DOHH2 (cell line): ENCODE data around the gene CSRP3.

Experiments
- H3F3A ChIP-seq: fragments of 200-600 bp; sonication (generic), shearing (Covaris generic); 2 replicates; pipeline ENCODE4 v1.6.0; 2016; ENCODE audit warnings: antibody characterized with exemption, mild to moderate bottlenecking; ENCODE audit not compliant: control insufficient read depth, insufficient read depth
- H3K27ac ChIP-seq: fragments of 200-600 bp; sonication (generic); 2 replicates; pipeline ENCODE4 v1.5.1; 2014; ENCODE audit warnings: low read depth, mild to moderate bottlenecking, low read length, moderate library complexity
- H3K27me3 ChIP-seq: fragments of 200-600 bp; sonication (generic); 2 replicates; pipeline ENCODE4 v1.6.1; 2014; ENCODE audit warnings: mild to moderate bottlenecking, low read length, mixed read lengths; ENCODE audit not compliant: control insufficient read depth
- H3K36me3 ChIP-seq: fragments of 200-600 bp; sonication (generic); 2 replicates; pipeline ENCODE4 v1.6.1; 2014; ENCODE audit warnings: mild to moderate bottlenecking, low read length, moderate library complexity, mixed read lengths; ENCODE audit not compliant: control insufficient read depth
- H3K4me1 ChIP-seq: fragments of 200-600 bp; sonication (generic); 2 replicates; pipeline ENCODE4 v1.6.1; 2014; ENCODE audit warnings: mild to moderate bottlenecking, low read length, mixed read lengths; ENCODE audit not compliant: control insufficient read depth
- H3K4me2 ChIP-seq: fragments of 200-600 bp; sonication (generic); 2 replicates; pipeline ENCODE4 v1.6.0; 2014; ENCODE audit warnings: mild to moderate bottlenecking, low read length, moderate library complexity
- H3K4me3 ChIP-seq: fragments of 200-600 bp; sonication (generic); 2 replicates; pipeline ENCODE4 v1.5.1; 2014; ENCODE audit warnings: mild to moderate bottlenecking, low read length, mixed read lengths
- H3K79me2 ChIP-seq: fragments of 200-600 bp; sonication (generic); 2 replicates; pipeline ENCODE4 v1.6.1; 2014; ENCODE audit warnings: mild to moderate bottlenecking, low read length, mixed read lengths; ENCODE audit not compliant: control insufficient read depth
- H3K9me2 ChIP-seq: fragments of 200-600 bp; sonication (generic); replicated peaks from 2 replicates; pipeline ENCODE4 v1.6.1; 2014; ENCODE audit warnings: mild to moderate bottlenecking, low read length, mixed read lengths; ENCODE audit not compliant: control insufficient read depth
- H3K9me3 ChIP-seq: fragments of 200-600 bp; sonication (generic); 2 replicates; pipeline ENCODE4 v1.6.1; 2014; ENCODE audit warnings: antibody characterized with exemption, low read length, mixed read lengths; ENCODE audit not compliant: control insufficient read depth, insufficient read depth
- H4K20me1 ChIP-seq: fragments of 200-600 bp; sonication (generic); 2 replicates; pipeline ENCODE4 v1.6.0; 2014; ENCODE audit warnings: low read depth, mild to moderate bottlenecking, antibody characterized with exemption, low read length, moderate library complexity; ENCODE audit not compliant: control insufficient read depth, insufficient read depth
- EZH2phosphoT487 ChIP-seq: fragments of 200-600 bp; sonication (generic); IDR thresholded peaks from 2 replicates; pipeline ENCODE4 v1.6.1; 2017; ENCODE audit warnings: borderline replicate concordance, mild to moderate bottlenecking, antibody characterized with exemption, low read length, moderate library complexity, mixed read lengths
- TF ChIP-seq, protein P1 (sequence below): fragments of 200-600 bp; sonication (generic); IDR thresholded peaks from one replicate; pipeline ENCODE4 v1.5.1; 2014; ENCODE audit warnings: antibody characterized with exemption, mild to moderate bottlenecking, low read depth, low read length; ENCODE audit not compliant: poor library complexity, severe bottlenecking

Gene CSRP3

DNA sequence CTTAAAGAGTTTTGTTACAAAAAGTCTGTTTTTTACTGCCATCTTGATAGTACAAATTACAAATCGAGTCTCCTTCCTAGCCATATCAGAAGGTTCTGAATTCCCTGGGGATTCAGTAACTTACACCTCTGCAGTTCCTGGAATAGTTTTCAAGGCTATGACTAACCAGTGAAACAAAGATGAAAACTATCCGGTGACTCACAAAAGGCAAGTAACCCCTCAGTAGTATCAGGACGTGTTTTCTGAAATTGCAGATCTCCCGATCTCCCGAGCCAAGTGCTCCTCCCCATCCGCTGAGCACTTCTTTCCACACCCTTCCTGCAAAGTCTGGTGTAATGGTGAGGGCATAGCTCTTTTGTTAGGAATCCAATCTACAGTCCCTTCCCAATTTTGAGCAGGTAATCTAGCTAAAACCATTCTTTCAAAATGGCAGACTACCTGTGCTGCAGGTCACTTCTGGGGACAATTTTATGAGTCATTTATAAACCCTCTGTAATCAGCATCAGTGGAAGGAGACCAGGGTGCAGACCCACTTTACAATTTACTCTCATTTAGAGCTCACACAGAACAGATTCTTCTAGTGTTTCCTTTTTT, 31.2 kb upstream of the CSRP3 start:
- Histone ChIP-seq H3K4me1 (peaks cover 6% of the 10 kb centered on the region; the same call in 1 of the 2 replicates), H3F3A (no peaks in the 10 kb centered on the region), H3K27me3 (no peaks in the 10 kb centered on the region), H3K4me2 (no peak overlapping the region), H3K9me2 (no peaks in the 10 kb centered on the region), H3K9me3 (no peaks in the 10 kb centered on the region), H3K79me2 (peaks cover 33% of the 10 kb centered on the region), H4K20me1 (peaks cover 4% of the 10 kb centered on the region; the same call in 1 of the 2 replicates), H3K36me3 (peaks cover 99% of the 10 kb centered on the region), H3K27ac (no peak overlapping the region), H3K4me3 (no peak overlapping the region)
- TF ChIP-seq, protein P1, sequence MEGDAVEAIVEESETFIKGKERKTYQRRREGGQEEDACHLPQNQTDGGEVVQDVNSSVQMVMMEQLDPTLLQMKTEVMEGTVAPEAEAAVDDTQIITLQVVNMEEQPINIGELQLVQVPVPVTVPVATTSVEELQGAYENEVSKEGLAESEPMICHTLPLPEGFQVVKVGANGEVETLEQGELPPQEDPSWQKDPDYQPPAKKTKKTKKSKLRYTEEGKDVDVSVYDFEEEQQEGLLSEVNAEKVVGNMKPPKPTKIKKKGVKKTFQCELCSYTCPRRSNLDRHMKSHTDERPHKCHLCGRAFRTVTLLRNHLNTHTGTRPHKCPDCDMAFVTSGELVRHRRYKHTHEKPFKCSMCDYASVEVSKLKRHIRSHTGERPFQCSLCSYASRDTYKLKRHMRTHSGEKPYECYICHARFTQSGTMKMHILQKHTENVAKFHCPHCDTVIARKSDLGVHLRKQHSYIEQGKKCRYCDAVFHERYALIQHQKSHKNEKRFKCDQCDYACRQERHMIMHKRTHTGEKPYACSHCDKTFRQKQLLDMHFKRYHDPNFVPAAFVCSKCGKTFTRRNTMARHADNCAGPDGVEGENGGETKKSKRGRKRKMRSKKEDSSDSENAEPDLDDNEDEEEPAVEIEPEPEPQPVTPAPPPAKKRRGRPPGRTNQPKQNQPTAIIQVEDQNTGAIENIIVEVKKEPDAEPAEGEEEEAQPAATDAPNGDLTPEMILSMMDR, result no peak
- TF ChIP-seq EZH2phosphoT487, result no peak

DNA sequence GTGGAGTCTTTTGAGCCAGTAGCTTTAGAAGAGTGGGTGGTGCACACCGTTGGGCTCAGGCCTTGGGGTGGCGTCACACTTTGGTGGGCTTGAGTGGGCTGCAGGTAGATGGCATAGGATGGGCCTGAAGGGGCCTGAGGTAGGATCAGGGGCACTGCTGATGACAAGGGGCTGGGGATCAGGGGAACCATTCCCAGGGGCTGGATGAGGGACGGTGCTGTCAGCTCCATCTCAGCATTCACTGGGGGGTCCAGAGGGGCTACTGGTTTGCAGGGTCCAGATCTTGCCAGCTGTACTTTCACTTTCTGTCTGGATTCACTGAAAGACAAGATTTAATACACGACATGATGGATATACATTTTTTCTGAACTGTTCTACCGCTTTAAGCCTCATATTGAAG, 27.9 kb upstream of the CSRP3 start:
- Histone ChIP-seq H3K79me2 (peaks cover 9% of the 10 kb centered on the region), H3K27me3 (no peaks in the 10 kb centered on the region), H3K27ac (no peak overlapping the region), H3K4me2 (no peak overlapping the region), H3F3A (no peaks in the 10 kb centered on the region), H3K9me3 (no peaks in the 10 kb centered on the region), H3K4me3 (no peak overlapping the region), H4K20me1 (peaks cover 4% of the 10 kb centered on the region; the same call in 1 of the 2 replicates), H3K36me3 (peaks cover 99% of the 10 kb centered on the region), H3K9me2 (no peaks in the 10 kb centered on the region), H3K4me1 (no peaks in the 10 kb centered on the region)
- TF ChIP-seq, protein P1, result no peak
- no peak for TF ChIP-seq EZH2phosphoT487

DNA sequence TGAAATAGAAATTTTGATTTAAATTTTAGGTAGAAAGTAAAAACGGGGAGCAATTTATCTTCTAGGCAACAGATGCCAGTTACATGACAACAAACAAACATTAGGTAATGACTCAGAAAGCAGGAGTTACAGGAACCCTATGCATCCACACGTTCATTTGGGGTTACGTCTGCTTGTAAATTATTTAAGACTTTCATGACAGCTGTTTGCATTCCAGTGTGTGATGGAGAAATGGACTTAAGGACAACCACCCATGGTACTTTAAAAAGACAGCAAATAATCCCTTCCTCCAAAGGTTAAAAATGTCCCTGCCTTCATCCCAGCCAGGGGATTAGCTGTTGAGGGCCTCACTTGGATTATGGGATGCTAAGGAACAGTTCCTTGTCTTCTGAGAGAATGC, 27.2 kb upstream of the CSRP3 start:
- no peak for TF ChIP-seq EZH2phosphoT487
- TF ChIP-seq, protein P1, result no peak
- Histone ChIP-seq H3K79me2 (peaks cover 9% of the 10 kb centered on the region), H3K36me3 (peaks cover 99% of the 10 kb centered on the region), H3F3A (peaks cover 6% of the 10 kb centered on the region), H4K20me1 (peaks cover 4% of the 10 kb centered on the region; the same call in 1 of the 2 replicates), H3K9me2 (no peaks in the 10 kb centered on the region), H3K4me2 (no peak overlapping the region), H3K27me3 (no peaks in the 10 kb centered on the region), H3K4me3 (no peak overlapping the region), H3K27ac (no peak overlapping the region), H3K9me3 (no peaks in the 10 kb centered on the region), H3K4me1 (no peaks in the 10 kb centered on the region)
